T-cell (primary cell): ENCODE measurements around the gene EFCAB6. TPM values are rescaled to one million over a fixed set of nuclear protein-coding genes. Genes with fewer than 3 reads are reported as not detected.

Experiments used
- ATAC-seq, 4 experiments: fragments of 200-7000 bp in 3 of 4; fragments of 150-1000 bp in 1 of 4; cut with Tn5 transposase; replicated peaks in 1 of 4; 1 replicate in 3 of 4; 2 replicates in 1 of 4; pipeline ENCODE4 v1.10.0; 2021; ENCODE audit warnings: moderate library complexity in 3 of 4, mild to moderate bottlenecking in 2 of 4, moderate number of reproducible peaks in 1 of 4
- CTCF ChIA-PET, 2 donors: fragments of 300-600 bp; sonication (Branson Sonifier 250); formaldehyde crosslinking; loops; one replicate each; lab custom pipeline; 2022; ENCODE audit warnings: antibody characterized with exemption in 2 of 2; lab: Charles Lee
- POLR2A ChIA-PET, 2 donors: fragments of 300-600 bp; sonication (Branson Sonifier 250); formaldehyde crosslinking; loops; one replicate each; lab custom pipeline; 2022; ENCODE audit warnings: antibody characterized with exemption in 2 of 2; lab: Charles Lee
- DNase-seq, 35 experiments: peaks; one replicate each; pipeline versions ENCODE4 v3.0.0 to v3.0.0-alpha.2; 2013 to 2023
- H3K27ac ChIP-seq: one replicate; pipeline ENCODE4 v1.5.1; 2013; ENCODE audit warnings: low read length
- H3K27me3 ChIP-seq, 2 experiments: replicated peaks in 1 of 2; 1 replicate in 1 of 2; 2 replicates in 1 of 2; pipeline versions ENCODE4 v1.6.1 to v1.7.0; 2013; ENCODE audit warnings: low read length in 1 of 2, mixed read lengths in 1 of 2; ENCODE audit not compliant: control insufficient read depth in 2 of 2, insufficient read depth in 2 of 2; ENCODE audit errors: extremely low read depth in 1 of 2
- H3K36me3 ChIP-seq, 2 donors: 1 replicate in 1 of 2; 2 replicates in 1 of 2; pipeline versions ENCODE4 v1.6.1 to v1.7.0; 2013; ENCODE audit warnings: low read length in 1 of 2; ENCODE audit not compliant: control insufficient read depth in 2 of 2, insufficient read depth in 1 of 2; ENCODE audit errors: extremely low read depth in 1 of 2
- H3K4me1 ChIP-seq, 2 experiments: 1 replicate in 1 of 2; 2 replicates in 1 of 2; pipeline versions ENCODE4 v1.6.1 to v1.7.0; 2013; ENCODE audit warnings: low read length in 2 of 2, mixed read lengths in 1 of 2; ENCODE audit not compliant: insufficient read depth in 2 of 2, control insufficient read depth in 1 of 2; ENCODE audit errors: extremely low read depth in 1 of 2
- H3K4me3 ChIP-seq, 2 donors: 1 replicate in 1 of 2; 2 replicates in 1 of 2; pipeline versions ENCODE4 v1.5.1 to v1.7.0; 2013; ENCODE audit warnings: mild to moderate bottlenecking in 2 of 2, low read length in 1 of 2, moderate library complexity in 1 of 2; ENCODE audit not compliant: control insufficient read depth in 1 of 2; ENCODE audit errors: extremely low read depth in 1 of 2
- H3K9me3 ChIP-seq: 2 replicates; pipeline ENCODE4 v1.7.0; 2013
- H3K27ac Mint-ChIP-seq, 2 donors: one replicate each; pipeline ENCODE4 v1.8.0; 2020 to 2021; ENCODE audit warnings: mild to moderate bottlenecking in 2 of 2, mixed read lengths in 2 of 2
- H3K27me3 Mint-ChIP-seq, 2 donors: one replicate each; pipeline ENCODE4 v1.8.0; 2021 to 2022; ENCODE audit warnings: mixed read lengths in 2 of 2
- H3K36me3 Mint-ChIP-seq: one replicate; pipeline ENCODE4 v1.8.0; 2021; ENCODE audit warnings: mixed read lengths
- H3K4me1 Mint-ChIP-seq, 3 donors: one replicate each; pipeline ENCODE4 v1.8.0; 2020 to 2022; ENCODE audit warnings: mixed read lengths in 3 of 3, mild to moderate bottlenecking in 1 of 3
- H3K4me3 Mint-ChIP-seq, 3 donors: one replicate each; pipeline ENCODE4 v1.8.0; 2020 to 2022; ENCODE audit warnings: mild to moderate bottlenecking in 3 of 3, mixed read lengths in 3 of 3, moderate library complexity in 3 of 3
- H3K9me3 Mint-ChIP-seq, 3 donors: one replicate each; pipeline ENCODE4 v1.8.0; 2020 to 2022; ENCODE audit warnings: mixed read lengths in 3 of 3
- WGBS: methylation state at CpG from one replicate; pipeline ENCODE4 v1.1.5; 2013; ENCODE audit warnings: missing lambda C conversion rate; ENCODE audit not compliant: insufficient coverage; 5-methylcytosine and 5-hydroxymethylcytosine counted together
- total RNA-seq, 35 experiments: library from RNA in 6 of 35; stranded (reverse) in 6 of 35; fragments of 120-200 nt in 1 of 35; gene quantifications; one replicate each; pipeline versions ENCODE4 v1.2.1 to v1.2.4 and lab custom pipeline; 2013 to 2026

The EFCAB6 gene
- total RNA-seq, 5 donors from 2014 or later (not counting 1 experiment from before 2014, with no cell fraction given), result 0.26 to 0.89 (median 0.53) TPM

GRCh38 chr22:43838161-43838560 lies 26.1 kb upstream of the EFCAB6 start:
- H3K4me3 ChIP-seq, result no peak overlapping the region
- Mint-ChIP-seq H3K36me3 (no peaks in the 10 kb centered on the region), H3K4me3 (no peak overlapping the region), H3K9me3 (no peaks in the 10 kb centered on the region), H3K27ac (no peak overlapping the region), H3K27me3 (peaks cover 0 to 11% of the 10 kb centered on the region in 2 donors), H3K4me1 (no peaks in the 10 kb centered on the region)
- no peaks in the 10 kb centered on the region for H3K4me1 ChIP-seq
- no peak for ATAC-seq
- ChIA-PET CTCF (no interaction called here), POLR2A (no interaction called here)
- 82% methylated on average over 9 of the region's 10 CpGs for WGBS
- no peak for DNase-seq
- no peaks in the 10 kb centered on the region for H3K9me3 ChIP-seq
- H3K27ac ChIP-seq, result no peak overlapping the region
- H3K36me3 ChIP-seq, result no peaks in the 10 kb centered on the region
- H3K27me3 ChIP-seq, result peaks cover 0 to 29% of the 10 kb centered on the region in 2 experiments

GRCh38 chr22:43837666-43838065 lies 25.6 kb upstream of the EFCAB6 start:
- ChIA-PET POLR2A (no interaction called here), CTCF (no interaction called here)
- H3K4me1 ChIP-seq, result no peaks in the 10 kb centered on the region
- 65% methylated on average over 6 of the region's 9 CpGs for WGBS
- no peak for ATAC-seq
- no peaks in the 10 kb centered on the region for H3K9me3 ChIP-seq
- H3K36me3 ChIP-seq, result no peaks in the 10 kb centered on the region
- no peak for DNase-seq
- no peak overlapping the region for H3K4me3 ChIP-seq
- H3K4me3 Mint-ChIP-seq, result no peak overlapping the region
- H3K27me3 ChIP-seq, result peaks cover 0 to 29% of the 10 kb centered on the region in 2 experiments
- no peaks in the 10 kb centered on the region for H3K9me3 Mint-ChIP-seq
- H3K27ac Mint-ChIP-seq, result no peak overlapping the region
- no peak overlapping the region for H3K27ac ChIP-seq
- H3K27me3 Mint-ChIP-seq, result peaks cover 4 to 11% of the 10 kb centered on the region in 2 donors
- H3K36me3 Mint-ChIP-seq, result no peaks in the 10 kb centered on the region
- H3K4me1 Mint-ChIP-seq, result no peaks in the 10 kb centered on the region

- Histone ChIP-seq H3K4me3 (no peak overlapping the region), H3K36me3 (no peaks in the 10 kb centered on the region), H3K4me1 (no peaks in the 10 kb centered on the region), H3K27ac (no peak overlapping the region), H3K9me3 (no peaks in the 10 kb centered on the region), H3K27me3 (peaks cover 0 to 21% of the 10 kb centered on the region in 2 experiments)
- WGBS, result 87% methylated on average over 6 of the region's 13 CpGs
- Mint-ChIP-seq H3K4me1 (no peaks in the 10 kb centered on the region), H3K9me3 (no peaks in the 10 kb centered on the region), H3K27me3 (peaks cover 4 to 11% of the 10 kb centered on the region in 2 donors), H3K4me3 (no peak overlapping the region), H3K27ac (no peak overlapping the region), H3K36me3 (no peaks in the 10 kb centered on the region)
- ATAC-seq (no peak), DNase-seq (no peak)
- ChIA-PET CTCF (no interaction called here), POLR2A (no interaction called here)
These were observed 23.6 kb upstream of the EFCAB6 start for GRCh38 chr22:43835736-43836135.

GRCh38 chr22:43835166-43835565 lies 23.1 kb upstream of the EFCAB6 start:
- peaks cover 4 to 11% of the 10 kb centered on the region in 2 donors for H3K27me3 Mint-ChIP-seq
- H3K4me1 Mint-ChIP-seq, result no peaks in the 10 kb centered on the region
- no peaks in the 10 kb centered on the region for H3K9me3 Mint-ChIP-seq
- CTCF ChIA-PET, result no interaction called here
- Histone ChIP-seq H3K4me1 (no peaks in the 10 kb centered on the region), H3K9me3 (no peaks in the 10 kb centered on the region), H3K4me3 (no peak overlapping the region), H3K36me3 (no peaks in the 10 kb centered on the region), H3K27me3 (peaks cover 0 to 18% of the 10 kb centered on the region in 2 experiments), H3K27ac (no peak overlapping the region)
- 69% methylated on average over 11 of the region's 12 CpGs for WGBS
- POLR2A ChIA-PET, result no interaction called here
- no peak for DNase-seq
- no peak overlapping the region for H3K27ac Mint-ChIP-seq
- no peak overlapping the region for H3K4me3 Mint-ChIP-seq
- no peaks in the 10 kb centered on the region for H3K36me3 Mint-ChIP-seq
- ATAC-seq, result no peak

- Mint-ChIP-seq H3K27me3 (peaks cover 4 to 11% of the 10 kb centered on the region in 2 donors), H3K27ac (no peak overlapping the region), H3K4me3 (no peak overlapping the region), H3K9me3 (no peaks in the 10 kb centered on the region), H3K4me1 (no peaks in the 10 kb centered on the region), H3K36me3 (no peaks in the 10 kb centered on the region)
- WGBS, result 76% methylated on average over 35 of the region's 36 CpGs
- no peaks in the 10 kb centered on the region for H3K4me1 ChIP-seq
- ATAC-seq, result no peak
- ChIA-PET CTCF (no interaction called here), POLR2A (no interaction called here)
- no peak for DNase-seq
- peaks cover 0 to 18% of the 10 kb centered on the region in 2 experiments for H3K27me3 ChIP-seq
- H3K4me3 ChIP-seq, result no peak overlapping the region
- no peaks in the 10 kb centered on the region for H3K9me3 ChIP-seq
- H3K36me3 ChIP-seq, result no peaks in the 10 kb centered on the region
- no peak overlapping the region for H3K27ac ChIP-seq
These were observed 21.5 kb upstream of the EFCAB6 start for GRCh38 chr22:43833286-43834240.

- 84% methylated on average over 11 of the region's 18 CpGs for WGBS
- H3K27me3 ChIP-seq, result peaks cover 0 to 25% of the 10 kb centered on the region in 2 experiments
These were observed 20.5 kb upstream of the EFCAB6 start for GRCh38 chr22:43832393-43833265.

More at GRCh38 chr22:43832393-43833265, 20.5 kb upstream of the EFCAB6 start:
- ChIA-PET CTCF (no interaction called here), POLR2A (no interaction called here)
- ATAC-seq, result no peak
- H3K4me1 Mint-ChIP-seq, result no peaks in the 10 kb centered on the region
- Histone ChIP-seq H3K4me3 (no peak overlapping the region), H3K4me1 (no peaks in the 10 kb centered on the region), H3K27ac (no peak overlapping the region), H3K9me3 (no peaks in the 10 kb centered on the region), H3K36me3 (no peaks in the 10 kb centered on the region)
- H3K36me3 Mint-ChIP-seq, result no peaks in the 10 kb centered on the region
- H3K27ac Mint-ChIP-seq, result no peak overlapping the region
- no peaks in the 10 kb centered on the region for H3K9me3 Mint-ChIP-seq
- peaks cover 4 to 11% of the 10 kb centered on the region in 2 donors for H3K27me3 Mint-ChIP-seq
- DNase-seq, result no peak
- no peak overlapping the region for H3K4me3 Mint-ChIP-seq
